HAP-1 (cell line): Measurements from ENCODE around the gene FAIM2.

Experiments used
- DNase-seq, 2 experiments: peaks; one replicate each; pipeline ENCODE4 v3.0.0-alpha.2; 2016 to 2020; ENCODE audit warnings: low spot score in 2 of 2
- H3K27me3 ChIP-seq: fragments of 250-450 bp; sonication (Bioruptor Pico); 2 replicates; pipeline ENCODE4 v1.5.1; 2020; ENCODE audit warnings: low read depth, mild to moderate bottlenecking, moderate library complexity
- H3K36me3 ChIP-seq: fragments of 250-450 bp; sonication (Bioruptor Pico); replicated peaks from 2 replicates; pipeline ENCODE4 v1.5.1; 2020; ENCODE audit warnings: mild to moderate bottlenecking
- H3K4me1 ChIP-seq: fragments of 250-450 bp; sonication (Bioruptor Pico); 2 replicates; pipeline ENCODE4 v1.5.1; 2020; ENCODE audit warnings: mild to moderate bottlenecking
- H3K4me3 ChIP-seq: fragments of 250-450 bp; sonication (Bioruptor Pico); 2 replicates; pipeline ENCODE4 v1.5.1; 2020; ENCODE audit warnings: mild to moderate bottlenecking, moderate library complexity
- H3K9me3 ChIP-seq: fragments of 250-450 bp; sonication (Bioruptor Pico); 2 replicates; pipeline ENCODE4 v1.5.1; 2020; ENCODE audit warnings: mild to moderate bottlenecking, moderate library complexity
- in situ Hi-C: fragments of 300-500 bp; cut with MboI; formaldehyde crosslinking; loops from 3 replicates; pipeline ENCODE4 v1.14.3; 2020; ENCODE audit warnings: low sequenced_read_pairs, inconsistent platforms, mixed read lengths

The FAIM2 gene

DNA sequence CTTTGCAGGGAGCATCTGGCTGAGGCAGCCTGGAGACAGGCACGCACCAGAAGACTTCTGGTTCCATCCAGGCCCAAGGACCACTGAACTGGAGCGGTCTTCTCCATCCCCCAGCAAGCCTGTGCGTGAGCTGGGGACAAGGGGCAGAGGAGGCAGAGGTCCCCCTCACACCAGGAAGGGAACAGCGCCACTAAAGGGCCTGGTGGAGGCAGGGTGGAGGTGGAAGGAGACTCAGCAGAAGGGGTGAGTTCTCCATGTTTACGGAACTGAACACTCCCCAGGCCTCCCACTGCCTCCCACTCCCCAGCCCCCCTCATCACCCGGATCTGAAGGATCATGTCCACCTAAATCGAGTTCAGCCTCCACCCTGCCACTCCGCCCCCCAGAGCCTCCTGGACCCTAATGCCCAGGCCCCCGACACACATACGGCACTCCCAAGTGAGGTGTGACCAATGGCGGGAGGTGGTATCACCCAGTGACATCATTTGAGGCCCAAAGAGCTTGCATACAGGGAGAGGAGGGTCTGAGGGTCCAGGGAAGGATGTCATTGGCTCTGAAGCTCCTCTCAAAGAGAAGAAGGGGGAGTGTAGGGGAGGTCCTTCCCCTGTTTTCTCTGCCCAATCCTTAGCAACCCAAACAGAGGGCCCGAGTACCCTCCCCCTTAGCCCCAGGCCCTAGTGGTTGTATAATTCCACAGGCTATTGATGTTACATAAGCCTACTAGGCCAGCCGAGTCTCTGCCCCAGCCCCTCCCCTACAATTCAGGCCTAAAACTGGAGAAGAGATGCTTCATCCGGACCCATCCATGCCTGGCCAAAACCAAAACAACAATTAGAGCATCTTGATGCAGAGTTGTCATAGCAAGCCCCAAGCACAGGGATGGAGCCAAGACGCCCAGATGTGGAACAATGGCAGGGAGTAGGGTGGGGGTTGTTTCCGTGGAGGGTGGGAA is 1.0 kb downstream of the FAIM2 start:
- Histone ChIP-seq H3K27me3 (no peaks in the 10 kb centered on the region), H3K4me3 (no peak overlapping the region), H3K9me3 (no peaks in the 10 kb centered on the region), H3K36me3 (no peaks in the 10 kb centered on the region), H3K4me1 (peaks cover 7% of the 10 kb centered on the region; the same call in 1 of the 2 replicates)
- in situ Hi-C loops = no loop called here
- DNase-seq = peak in 1 of 2 experiments; percentile 47

DNA sequence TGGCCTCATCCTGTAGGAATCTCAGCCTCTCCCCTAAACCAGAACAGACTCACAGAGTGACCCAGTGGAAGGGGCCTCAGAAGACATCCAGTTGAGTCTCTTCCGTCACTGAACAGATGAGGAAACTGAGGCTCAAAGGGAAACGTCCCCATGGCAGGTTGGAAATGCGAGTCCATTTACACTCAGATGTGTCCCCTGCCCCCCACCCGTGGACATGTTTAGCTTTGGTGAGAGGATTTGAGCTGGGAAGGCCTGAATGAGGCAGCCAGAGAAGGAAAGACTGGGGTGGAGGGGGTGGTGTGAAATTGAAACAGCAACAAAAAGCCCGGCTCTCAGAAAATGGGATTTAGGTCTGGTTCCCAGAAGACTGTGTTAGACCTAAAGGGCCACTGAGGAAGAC is 1.7 kb downstream of the FAIM2 start:
- no peaks in the 10 kb centered on the region for H3K9me3 ChIP-seq
- no peaks in the 10 kb centered on the region for H3K36me3 ChIP-seq
- DNase-seq = no peak
- no peak overlapping the region for H3K4me3 ChIP-seq
- in situ Hi-C loops = no loop called here
- peaks cover 7% of the 10 kb centered on the region; the same call in 1 of the 2 replicates for H3K4me1 ChIP-seq
- H3K27me3 ChIP-seq = no peaks in the 10 kb centered on the region

DNA sequence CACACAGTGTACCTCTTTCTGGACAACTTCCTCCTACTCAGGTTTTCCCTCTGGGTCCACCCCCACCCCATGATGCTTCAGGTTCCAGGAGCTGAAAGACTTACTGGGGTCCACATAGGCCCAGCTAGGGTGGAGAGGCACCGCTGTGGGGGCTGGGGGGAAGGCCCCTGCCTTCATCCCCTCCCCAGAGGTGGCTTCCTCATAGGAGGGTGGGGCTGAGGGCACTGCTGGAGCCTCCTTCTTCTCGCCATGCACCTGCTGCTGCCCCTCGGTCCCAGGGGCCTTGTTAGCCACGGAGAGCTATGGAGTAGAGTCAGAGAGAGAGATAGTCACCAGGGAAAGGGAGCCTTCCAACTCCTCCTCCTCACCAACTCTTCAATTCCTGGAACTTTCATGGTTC is 2.7 kb downstream of the FAIM2 start:
- H3K9me3 ChIP-seq = no peaks in the 10 kb centered on the region
- peaks cover 7% of the 10 kb centered on the region; the same call in 1 of the 2 replicates for H3K4me1 ChIP-seq
- H3K27me3 ChIP-seq = no peaks in the 10 kb centered on the region
- DNase-seq = no peak
- no peak overlapping the region for H3K4me3 ChIP-seq
- in situ Hi-C loops = no loop called here
- no peaks in the 10 kb centered on the region for H3K36me3 ChIP-seq

DNA sequence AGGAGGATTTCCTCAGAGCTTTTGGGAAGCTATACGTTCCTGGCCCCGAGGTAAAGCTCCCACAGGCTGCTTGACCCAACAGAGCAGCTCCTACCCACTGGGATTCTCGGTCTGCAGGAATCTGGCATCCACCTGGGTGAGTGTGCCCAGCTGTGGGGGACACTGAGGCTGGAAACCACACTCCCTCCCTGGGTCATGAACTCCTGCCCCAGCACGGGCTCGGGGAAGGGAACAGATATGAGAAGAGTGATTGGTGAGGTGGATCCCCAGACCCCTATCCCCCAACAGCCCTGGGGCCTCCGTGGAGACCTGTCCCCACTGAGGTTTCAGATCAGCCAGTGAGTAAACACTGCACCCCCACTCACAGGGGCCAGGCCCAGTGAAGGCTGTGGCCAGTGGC is 3.3 kb downstream of the FAIM2 start:
- in situ Hi-C loops = no loop called here
- Histone ChIP-seq H3K36me3 (no peaks in the 10 kb centered on the region), H3K4me1 (peaks cover 7% of the 10 kb centered on the region; the same call in 1 of the 2 replicates), H3K4me3 (no peak overlapping the region), H3K27me3 (no peaks in the 10 kb centered on the region), H3K9me3 (no peaks in the 10 kb centered on the region)
- no peak for DNase-seq

DNA sequence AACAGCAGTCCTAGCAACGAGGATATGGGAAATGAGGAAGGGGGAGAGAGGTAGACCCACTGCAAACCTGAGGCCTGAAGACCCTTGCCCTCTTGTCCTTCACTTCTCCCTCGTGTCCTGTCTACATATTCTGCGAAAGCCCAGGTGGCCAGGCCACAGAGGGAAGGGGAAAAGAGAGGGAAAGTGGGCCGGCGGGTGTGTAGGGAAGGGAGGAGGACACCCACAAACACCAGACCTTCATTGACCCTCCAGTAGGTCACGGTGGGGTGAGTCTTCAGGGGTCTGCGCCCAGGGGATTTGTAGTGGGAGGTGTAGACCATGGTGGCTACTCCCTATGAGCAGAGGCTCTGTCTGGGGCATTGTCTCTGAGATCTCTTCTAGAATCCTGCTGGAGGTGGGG is 3.8 kb downstream of the FAIM2 start:
- Histone ChIP-seq H3K36me3 (no peaks in the 10 kb centered on the region), H3K4me1 (peaks cover 7% of the 10 kb centered on the region; the same call in 1 of the 2 replicates), H3K4me3 (no peak overlapping the region), H3K27me3 (no peaks in the 10 kb centered on the region), H3K9me3 (no peaks in the 10 kb centered on the region)
- DNase-seq = no peak
- in situ Hi-C loops = no loop called here

DNA sequence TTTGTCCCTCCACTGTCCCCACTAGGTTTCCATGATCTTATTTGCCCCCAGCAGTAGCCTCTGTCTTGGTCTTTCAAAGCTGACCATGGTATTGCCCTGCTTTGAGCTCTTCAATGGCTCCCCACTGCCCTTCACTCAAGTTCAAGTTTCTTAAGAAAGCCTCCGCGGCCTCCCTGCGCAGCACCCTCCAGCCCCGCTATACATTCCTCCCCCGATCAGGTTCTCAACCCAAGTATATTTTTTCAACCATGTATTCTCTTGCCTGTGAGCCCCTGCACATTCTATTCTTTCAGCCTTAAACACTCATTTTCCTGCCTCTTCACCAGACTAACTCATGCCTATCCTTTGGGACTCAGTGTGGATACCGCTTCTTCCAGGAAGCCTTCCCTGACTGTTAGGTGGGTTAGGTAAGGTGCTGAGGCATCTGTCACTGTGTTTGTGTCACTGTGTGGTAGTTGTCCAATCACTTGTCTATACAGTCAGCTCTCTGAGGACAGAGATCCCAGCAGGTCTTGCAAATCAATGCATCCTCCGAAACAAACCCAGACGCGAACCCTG is 4.3 kb downstream of the FAIM2 start:
- no peak for DNase-seq

DNA sequence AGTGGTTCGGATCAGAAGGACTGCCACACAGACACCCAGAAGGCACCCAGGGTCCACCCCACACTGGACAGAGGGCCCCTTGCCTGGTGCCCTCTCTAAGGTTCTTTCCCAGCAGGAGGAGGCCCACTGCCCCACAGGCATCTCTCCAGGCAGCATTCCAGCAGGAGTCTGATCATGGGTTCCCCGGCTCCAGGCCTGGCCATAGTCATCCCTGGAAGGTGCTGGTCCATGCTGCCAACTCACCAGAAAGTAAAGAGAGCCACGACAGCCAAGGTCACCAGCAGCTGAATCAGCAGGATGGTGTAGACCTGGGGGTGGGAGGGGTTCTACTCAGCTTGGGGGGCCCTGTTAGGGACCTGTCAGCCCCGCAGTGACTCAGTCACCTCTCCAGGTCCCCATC is 6.4 kb downstream of the FAIM2 start:
- in situ Hi-C loops = no loop called here
- DNase-seq = no peak
- peaks cover 6% of the 10 kb centered on the region; the same call in 1 of the 2 replicates for H3K27me3 ChIP-seq

More for the DNA sequence above, 4.3 kb downstream of the FAIM2 start:
- no peaks in the 10 kb centered on the region for H3K27me3 ChIP-seq
- peaks cover 7% of the 10 kb centered on the region; the same call in 1 of the 2 replicates for H3K4me1 ChIP-seq
- in situ Hi-C loops = no loop called here
- H3K9me3 ChIP-seq = no peaks in the 10 kb centered on the region
- no peak overlapping the region for H3K4me3 ChIP-seq
- H3K36me3 ChIP-seq = no peaks in the 10 kb centered on the region

DNA sequence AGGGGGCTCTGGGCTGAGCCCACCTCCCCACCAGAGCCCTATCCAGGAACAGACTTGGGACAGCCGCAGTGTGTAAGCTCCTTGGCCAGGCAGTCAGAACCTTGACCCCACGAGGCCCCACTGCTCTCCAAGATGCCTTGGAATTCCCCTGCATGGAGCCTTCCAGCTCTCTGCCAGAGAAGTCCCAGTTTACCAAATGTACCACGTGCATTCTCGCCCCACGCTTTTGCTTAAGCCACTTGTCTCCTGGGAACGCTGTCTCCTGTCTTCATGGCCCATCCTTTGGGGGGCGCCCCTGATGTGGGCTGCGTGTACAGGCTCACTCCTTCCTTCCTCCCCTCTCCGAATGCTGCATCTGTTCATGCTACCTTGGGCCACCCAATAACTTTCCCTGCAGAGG is 7.9 kb downstream of the FAIM2 start:
- in situ Hi-C loops = no loop called here
- Histone ChIP-seq H3K9me3 (no peaks in the 10 kb centered on the region), H3K27me3 (peaks cover 6% of the 10 kb centered on the region; the same call in 1 of the 2 replicates), H3K36me3 (no peaks in the 10 kb centered on the region), H3K4me1 (no peaks in the 10 kb centered on the region; the same call in 1 of the 2 replicates), H3K4me3 (no peak overlapping the region)
- no peak for DNase-seq

More for the DNA sequence above, 6.4 kb downstream of the FAIM2 start:
- Histone ChIP-seq H3K4me3 (no peak overlapping the region), H3K9me3 (no peaks in the 10 kb centered on the region), H3K36me3 (no peaks in the 10 kb centered on the region), H3K4me1 (no peaks in the 10 kb centered on the region; the same call in 1 of the 2 replicates)

DNA sequence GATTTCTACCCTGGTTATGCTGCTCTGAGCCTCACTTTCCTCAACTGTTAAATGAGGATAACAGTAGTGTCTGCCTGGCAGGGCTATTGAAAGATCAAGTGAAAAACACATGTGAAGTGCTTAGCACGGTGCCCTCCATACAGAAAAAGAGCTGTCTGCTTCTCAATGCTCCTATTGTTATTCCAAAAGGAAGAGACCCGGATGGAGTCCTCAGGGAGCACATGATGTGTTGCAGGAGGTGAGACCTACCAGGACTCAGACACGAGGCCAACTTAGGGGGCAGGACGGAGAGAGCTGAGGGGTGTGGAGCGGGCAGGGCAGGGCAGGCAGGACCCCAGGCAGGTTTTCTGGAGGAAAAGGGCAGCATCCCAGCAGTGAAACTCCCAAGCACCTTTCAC is 8.9 kb downstream of the FAIM2 start:
- Histone ChIP-seq H3K4me3 (no peak overlapping the region), H3K36me3 (no peaks in the 10 kb centered on the region), H3K27me3 (peaks cover 6% of the 10 kb centered on the region; the same call in 1 of the 2 replicates), H3K4me1 (no peaks in the 10 kb centered on the region; the same call in 1 of the 2 replicates), H3K9me3 (no peaks in the 10 kb centered on the region)
- in situ Hi-C loops = no loop called here
- DNase-seq = no peak

DNA sequence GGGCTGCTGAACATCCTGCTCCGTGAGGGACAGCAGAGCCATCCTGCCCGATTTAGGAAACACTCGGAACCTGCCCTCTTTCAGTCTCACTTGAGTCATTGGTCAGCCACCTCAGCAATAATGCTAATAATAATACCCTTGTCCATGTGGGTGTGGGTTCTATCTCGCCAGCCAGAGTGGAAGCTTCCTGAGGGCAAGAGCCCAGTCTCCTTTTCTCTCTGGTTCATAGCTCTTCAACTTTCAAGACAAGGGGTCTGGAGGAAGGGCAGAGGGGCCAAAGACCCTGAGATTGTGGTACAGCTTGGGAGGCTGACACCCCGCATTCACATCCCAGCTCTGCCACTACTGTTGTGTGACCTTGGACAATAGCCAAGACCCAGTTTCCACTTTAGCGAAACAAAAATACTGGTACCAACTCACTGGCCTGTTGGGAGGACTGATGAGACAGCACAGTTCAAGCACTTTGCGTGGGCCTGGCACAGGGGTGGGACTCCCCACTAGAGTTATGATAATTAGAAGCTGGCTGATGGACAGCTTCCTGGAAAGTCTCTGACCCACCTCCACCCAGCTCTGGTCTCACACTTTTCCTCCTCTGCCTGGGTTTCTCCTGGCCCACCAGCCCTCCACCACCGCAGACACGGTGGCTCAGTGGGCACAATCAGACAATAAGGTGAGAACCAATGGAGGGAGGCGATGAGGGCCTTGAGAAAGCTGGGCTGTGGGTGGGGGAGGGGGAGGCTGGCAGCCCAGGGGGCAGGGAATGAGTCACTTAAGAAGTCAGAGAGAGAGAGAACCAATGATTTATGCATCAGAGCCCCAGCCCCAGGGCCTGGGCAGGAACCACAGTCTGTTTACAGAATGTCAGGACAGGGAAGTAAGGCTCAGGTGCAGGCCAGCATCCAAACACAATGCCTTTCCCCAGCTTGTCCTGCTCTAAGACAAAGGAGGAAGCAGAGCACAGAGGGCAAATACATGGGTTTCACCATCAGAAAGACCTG is 9.6 kb downstream of the FAIM2 start:
- in situ Hi-C loops = no loop called here
- H3K4me3 ChIP-seq = no peak overlapping the region
- no peaks in the 10 kb centered on the region for H3K9me3 ChIP-seq
- H3K27me3 ChIP-seq = peaks cover 6% of the 10 kb centered on the region; the same call in 1 of the 2 replicates
- H3K4me1 ChIP-seq = no peaks in the 10 kb centered on the region; the same call in 1 of the 2 replicates
- no peak for DNase-seq
- H3K36me3 ChIP-seq = no peaks in the 10 kb centered on the region

DNA sequence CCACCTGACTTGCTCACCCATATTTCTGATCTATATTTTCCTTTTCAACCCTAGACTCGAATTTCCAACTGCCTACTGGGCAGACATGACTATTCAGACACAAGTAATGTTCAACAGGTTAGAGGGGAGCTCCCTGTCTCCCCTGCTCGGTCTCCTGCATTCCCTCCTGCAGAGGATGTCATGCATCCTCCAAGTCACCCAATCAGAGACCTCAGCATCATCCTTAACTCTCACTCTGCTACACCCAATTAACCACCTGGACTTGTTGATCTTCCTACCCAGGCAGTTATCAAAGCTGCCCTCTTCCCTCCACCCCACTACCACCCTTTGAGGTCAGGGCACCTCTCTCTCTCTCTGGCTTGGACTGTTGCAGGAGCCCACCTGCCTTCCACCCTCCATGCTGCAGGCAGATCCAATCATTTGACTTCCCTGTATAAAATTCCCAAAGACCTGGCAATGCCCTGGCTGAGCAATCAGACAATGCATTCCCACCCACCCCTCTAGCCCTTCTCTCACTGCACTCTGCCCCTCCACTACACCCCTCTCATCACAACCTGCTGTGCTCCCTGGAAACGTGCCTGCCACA is 10.9 kb downstream of the FAIM2 start:
- H3K27me3 ChIP-seq = peaks cover 6% of the 10 kb centered on the region; the same call in 1 of the 2 replicates
- in situ Hi-C loops = no loop called here
- no peaks in the 10 kb centered on the region for H3K9me3 ChIP-seq

DNA sequence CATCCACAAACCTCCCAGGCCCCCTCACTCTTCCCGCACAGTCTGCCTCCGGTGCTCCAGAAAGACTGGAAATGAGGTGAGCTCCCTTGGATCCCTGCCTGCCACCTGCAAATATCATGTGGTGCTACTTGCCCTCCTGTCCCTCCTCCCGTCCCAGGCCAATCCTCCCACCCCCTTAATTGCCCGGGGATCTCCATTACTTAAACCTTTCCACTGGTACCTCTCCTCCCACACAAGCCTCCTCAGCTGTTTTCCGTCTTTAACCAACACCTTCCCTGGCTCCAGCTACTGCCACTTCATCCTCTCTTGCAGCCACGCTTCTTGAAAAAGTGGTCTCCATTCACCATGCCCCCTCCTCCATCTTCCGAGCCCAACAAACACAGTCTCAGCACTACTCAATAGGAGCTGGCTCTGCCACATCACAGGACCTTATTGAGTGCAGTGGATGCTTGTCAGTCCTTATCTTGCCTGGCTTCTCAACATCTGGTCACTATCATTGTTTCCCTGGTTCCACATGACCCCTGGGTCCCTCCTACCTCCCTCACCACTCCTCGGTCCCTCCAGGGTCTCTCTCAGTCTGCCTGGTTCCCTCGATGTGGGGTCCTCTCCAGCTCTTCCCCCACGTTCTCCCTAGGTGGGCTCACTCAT is 11.5 kb downstream of the FAIM2 start:
- no peak for DNase-seq
- in situ Hi-C loops = no loop called here
- Histone ChIP-seq H3K4me1 (no peaks in the 10 kb centered on the region; the same call in 1 of the 2 replicates), H3K4me3 (no peak overlapping the region), H3K36me3 (no peaks in the 10 kb centered on the region), H3K9me3 (no peaks in the 10 kb centered on the region), H3K27me3 (peaks cover 6% of the 10 kb centered on the region; the same call in 1 of the 2 replicates)

More for the DNA sequence above, 10.9 kb downstream of the FAIM2 start:
- no peak for DNase-seq
- Histone ChIP-seq H3K4me3 (no peak overlapping the region), H3K36me3 (no peaks in the 10 kb centered on the region), H3K4me1 (no peaks in the 10 kb centered on the region; the same call in 1 of the 2 replicates)
